Panc1 (cell line): ENCODE results near the gene SEC22C. TPM values are rescaled to one million over a fixed set of nuclear protein-coding genes. Genes with fewer than 3 reads are reported as not detected.

Source experiments
- ATAC-seq: fragments of 200-7000 bp; cut with Tn5 transposase; 2 replicates; pipeline ENCODE4 v1.9.1; 2020; ENCODE audit warnings: mild to moderate bottlenecking, moderate library complexity
- BruUV-seq: library from RNA; stranded (reverse); fragments of 400-500 nt; replicated peaks from 2 replicates; lab custom pipeline; 2021; lab: Mats Ljungman, UMichigan
- CTCF ChIA-PET: fragments of 300-600 bp; sonication (Branson Sonifier 250); formaldehyde crosslinking; loops from one replicate; lab custom pipeline; 2022; ENCODE audit warnings: antibody characterized with exemption; lab: Charles Lee
- POLR2A ChIA-PET: fragments of 300-600 bp; sonication (Branson Sonifier 250); formaldehyde crosslinking; loops from one replicate; lab custom pipeline; 2022; ENCODE audit warnings: antibody characterized with exemption; lab: Charles Lee
- DNase-seq: peaks from one replicate; pipeline ENCODE4 v3.0.0-alpha.2; 2010; ENCODE audit warnings: low read depth, low spot score
- H3K27ac ChIP-seq: 2 replicates; pipeline ENCODE4 v1.5.1; 2011; ENCODE audit warnings: mild to moderate bottlenecking, low read length, inconsistent platforms
- H3K27me3 ChIP-seq: fragments of 200-500 bp; sonication (Bioruptor generic); 2 replicates; pipeline ENCODE4 v1.6.0; 2014; ENCODE audit warnings: low read length, inconsistent platforms; ENCODE audit not compliant: control insufficient read depth, insufficient read depth
- H3K36me3 ChIP-seq: fragments of 200-500 bp; sonication (Bioruptor generic); 2 replicates; pipeline ENCODE4 v1.5.1; 2014; ENCODE audit warnings: inconsistent platforms, mild to moderate bottlenecking, low read length, moderate library complexity; ENCODE audit not compliant: control insufficient read depth, insufficient read depth
- H3K4me1 ChIP-seq: 2 replicates; pipeline ENCODE4 v1.5.1; 2011; ENCODE audit warnings: inconsistent platforms, mild to moderate bottlenecking, low read length, moderate library complexity; ENCODE audit not compliant: control insufficient read depth, insufficient read depth
- H3K4me3 ChIP-seq, 2 experiments: 2 replicates each; pipeline ENCODE4 v1.5.1; 2011 to 2012; ENCODE audit warnings: low read depth in 2 of 2, low read length in 2 of 2, mild to moderate bottlenecking in 2 of 2, inconsistent platforms in 1 of 2, moderate library complexity in 1 of 2
- H3K9me3 ChIP-seq: fragments of 200-500 bp; sonication (Bioruptor generic); 2 replicates; pipeline ENCODE4 v1.5.1; 2014; ENCODE audit warnings: low read depth, mild to moderate bottlenecking, inconsistent platforms, low read length, moderate library complexity; ENCODE audit not compliant: control insufficient read depth, insufficient read depth
- POLR2AphosphoS5 ChIP-seq: IDR thresholded peaks from 2 replicates; pipeline ENCODE4 v1.6.1; 2012; ENCODE audit warnings: mild to moderate bottlenecking, low read depth, low read length, moderate library complexity
- REST ChIP-seq, 2 experiments: IDR thresholded peaks; 2 replicates each; pipeline ENCODE4 v1.6.1; 2011 to 2012; ENCODE audit warnings: low read depth in 2 of 2, control low read depth in 1 of 2, low read length in 1 of 2, mild to moderate bottlenecking in 1 of 2, moderate library complexity in 1 of 2; ENCODE audit not compliant: insufficient read depth in 1 of 2
- SIN3A ChIP-seq: IDR thresholded peaks from 2 replicates; pipeline ENCODE4 v1.6.1; 2012; ENCODE audit warnings: low read depth, mild to moderate bottlenecking, low read length, moderate library complexity, borderline replicate concordance; ENCODE audit not compliant: insufficient read depth
- TCF7L2 ChIP-seq: IDR thresholded peaks from 2 replicates; pipeline ENCODE4 v1.6.1; 2011; ENCODE audit warnings: mild to moderate bottlenecking, low read depth, low read length, inconsistent platforms
- in situ Hi-C: cut with HindIII; loops from 2 replicates; pipeline ENCODE4 v1.10.0; 2016; ENCODE audit warnings: low sequenced_read_pairs, low pct_unique_long_range_greater_than_20kb
- intact Hi-C: fragments of 100-400 bp; cut with micrococcal nuclease; formaldehyde crosslinking; loops from one replicate; pipeline ENCODE4 v1.10.0; 2022; ENCODE audit not compliant: unreplicated experiment
- total RNA-seq: library from RNA; stranded (reverse); gene quantifications from one replicate; pipeline ENCODE4 v1.2.1, GENCODE V29; 2021; ENCODE audit not compliant: unreplicated experiment
- TF ChIP-seq, protein P1 (sequence below): fragments of 450-650 bp; IDR thresholded peaks from 2 replicates; pipeline ENCODE4 v1.5.1; 2017; ENCODE audit warnings: mild to moderate bottlenecking

Gene SEC22C
- total RNA-seq, 1 experiment from 2014 or later, result 45.9 TPM

DNA sequence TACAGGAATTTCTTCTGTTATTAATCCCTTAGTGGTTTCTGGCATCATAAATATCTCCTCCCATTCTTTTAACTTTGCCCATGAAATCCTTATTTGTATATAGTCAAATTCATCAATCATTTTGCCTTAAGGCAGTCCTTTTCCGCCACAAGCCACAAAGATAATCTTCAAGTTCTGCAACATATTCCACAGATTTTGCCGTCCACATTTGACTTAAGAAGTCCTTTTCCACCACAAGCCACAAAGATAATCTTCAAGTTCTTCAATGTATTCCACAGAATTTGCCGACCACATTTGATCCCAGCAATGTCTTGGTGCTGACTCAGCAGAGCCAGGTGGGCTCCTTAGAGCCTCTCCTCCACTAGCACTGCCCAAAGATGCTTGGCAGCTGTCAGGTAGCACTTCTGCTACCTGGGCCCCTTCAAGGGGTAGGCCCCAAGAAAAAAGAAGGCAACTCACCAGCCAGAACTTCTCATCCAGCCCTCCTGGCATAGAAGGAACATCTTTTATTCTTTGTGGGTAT lies 35.0 kb downstream of the SEC22C start:
- Histone ChIP-seq H3K27ac (no peak overlapping the region), H3K4me3 (no peak overlapping the region), H3K36me3 (peaks cover 2% of the 10 kb centered on the region; the same call in 1 of the 2 replicates), H3K4me1 (no peaks in the 10 kb centered on the region; the same call in 1 of the 2 replicates), H3K27me3 (no peaks in the 10 kb centered on the region), H3K9me3 (no peaks in the 10 kb centered on the region)
- ChIA-PET POLR2A (no interaction called here), CTCF (no interaction called here)
- intact Hi-C loops, result loop anchor here (5.0 kb wide), 2 partner anchors 299 to 314 kb away; no protein-coding TSS in a partner anchor
- no peak for DNase-seq
- BruUV-seq, result no TSS peak
- no peak for TF ChIP-seq REST (IDR thresholded peaks at IDR 0.05; ENCODE audit: insufficient read depth in 1 of 2, low read depth in 2 of 2, low read length in 1 of 2)
- no peak for TF ChIP-seq POLR2AphosphoS5
- no peak for TF ChIP-seq TCF7L2
- no peak for TF ChIP-seq SIN3A
- TF ChIP-seq, protein P1, sequence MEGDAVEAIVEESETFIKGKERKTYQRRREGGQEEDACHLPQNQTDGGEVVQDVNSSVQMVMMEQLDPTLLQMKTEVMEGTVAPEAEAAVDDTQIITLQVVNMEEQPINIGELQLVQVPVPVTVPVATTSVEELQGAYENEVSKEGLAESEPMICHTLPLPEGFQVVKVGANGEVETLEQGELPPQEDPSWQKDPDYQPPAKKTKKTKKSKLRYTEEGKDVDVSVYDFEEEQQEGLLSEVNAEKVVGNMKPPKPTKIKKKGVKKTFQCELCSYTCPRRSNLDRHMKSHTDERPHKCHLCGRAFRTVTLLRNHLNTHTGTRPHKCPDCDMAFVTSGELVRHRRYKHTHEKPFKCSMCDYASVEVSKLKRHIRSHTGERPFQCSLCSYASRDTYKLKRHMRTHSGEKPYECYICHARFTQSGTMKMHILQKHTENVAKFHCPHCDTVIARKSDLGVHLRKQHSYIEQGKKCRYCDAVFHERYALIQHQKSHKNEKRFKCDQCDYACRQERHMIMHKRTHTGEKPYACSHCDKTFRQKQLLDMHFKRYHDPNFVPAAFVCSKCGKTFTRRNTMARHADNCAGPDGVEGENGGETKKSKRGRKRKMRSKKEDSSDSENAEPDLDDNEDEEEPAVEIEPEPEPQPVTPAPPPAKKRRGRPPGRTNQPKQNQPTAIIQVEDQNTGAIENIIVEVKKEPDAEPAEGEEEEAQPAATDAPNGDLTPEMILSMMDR, result no peak
- ATAC-seq, result no peak
- in situ Hi-C loops, result no loop called here

DNA sequence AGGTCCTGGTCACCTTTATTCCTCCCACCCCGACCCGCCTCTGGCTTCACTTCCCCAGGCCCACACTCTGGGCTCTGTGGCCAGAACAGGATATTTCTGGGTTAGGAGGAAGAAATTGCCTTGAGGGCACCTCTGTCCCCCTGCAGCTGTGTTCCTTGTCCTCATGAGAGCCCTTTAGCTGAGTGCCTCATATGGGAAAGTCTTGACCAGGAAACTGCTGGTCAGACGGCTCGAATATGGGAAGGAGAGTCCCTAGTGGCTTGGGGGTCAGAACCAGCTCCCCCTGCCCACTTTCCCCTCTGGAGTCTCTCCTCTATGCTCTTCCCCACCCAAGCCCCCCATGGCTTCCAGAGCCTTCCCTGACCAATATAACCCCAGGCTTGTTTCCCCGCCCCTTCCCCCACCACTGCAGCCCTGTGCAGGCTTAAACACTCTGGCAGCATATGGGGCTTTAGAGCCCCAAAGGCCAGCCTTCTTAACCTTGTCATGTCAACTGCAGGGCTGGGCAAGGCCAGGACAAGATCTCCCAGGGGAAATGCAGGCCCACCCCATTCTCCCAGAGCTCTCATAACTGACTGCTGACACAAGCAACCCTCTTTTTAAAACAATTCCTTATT lies 36.4 kb downstream of the SEC22C start:
- Histone ChIP-seq H3K9me3 (no peaks in the 10 kb centered on the region), H3K4me3 (no peak overlapping the region), H3K4me1 (no peaks in the 10 kb centered on the region; the same call in 1 of the 2 replicates), H3K27ac (no peak overlapping the region), H3K36me3 (no peaks in the 10 kb centered on the region), H3K27me3 (no peaks in the 10 kb centered on the region)
- in situ Hi-C loops (no loop called here), intact Hi-C loops (loop anchor here (5.0 kb wide), 2 partner anchors 298 to 313 kb away; no protein-coding TSS in a partner anchor)
- TF ChIP-seq POLR2AphosphoS5 (no peak), TCF7L2 (no peak), REST (IDR thresholded peaks at IDR 0.05; ENCODE audit: insufficient read depth in 1 of 2, low read depth in 2 of 2, low read length in 1 of 2) (no peak), SIN3A (no peak)
- TF ChIP-seq, protein P1, result no peak
- POLR2A ChIA-PET, result interaction anchor here (0.6 kb wide), 1 partner anchor 140 kb away, joined by 5 read pairs; no protein-coding TSS in a partner anchor
- ATAC-seq (no peak), DNase-seq (no peak)
- CTCF ChIA-PET, result interaction anchor here (0.6 to 1.2 kb wide), 4 partner anchors 9 to 308 kb away, joined by 3 to 5 read pairs (median 4); no protein-coding TSS in a partner anchor
- BruUV-seq, result no TSS peak
